ENCODE results near the gene TMEM131. TPM values are rescaled to one million over a fixed set of nuclear protein-coding genes. Genes with fewer than 3 reads are reported as not detected.

TMEM131 gene
- total RNA-seq, 2 experiments from 2014 or later: 17.4 to 32.3 TPM

DNA sequence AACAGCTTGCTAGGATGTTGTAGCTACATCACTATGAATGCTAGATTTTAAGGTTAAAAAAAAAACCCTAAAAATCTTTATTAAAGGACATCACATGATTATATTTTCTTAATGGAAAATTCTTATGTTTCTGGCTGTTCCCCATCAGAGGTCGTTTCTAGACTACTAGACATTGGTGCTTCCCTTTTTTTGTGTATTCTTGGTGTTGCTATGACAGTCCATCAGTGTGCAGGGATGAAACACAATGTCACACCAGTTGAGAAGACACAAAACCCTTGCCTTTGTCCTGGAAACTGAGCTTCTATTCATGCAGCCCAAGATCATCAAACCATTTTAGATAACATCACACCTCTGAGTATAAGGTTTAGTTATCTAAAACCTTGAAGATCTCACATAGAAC, 19.9 kb upstream of the TMEM131 start:
- Histone ChIP-seq H3K4me2 (ENCODE audit: low read length) (no peak overlapping the region), H3K4me3 (ENCODE audit: low read depth, low read length, poor library complexity, severe bottlenecking) (no peak overlapping the region), H3K9me2 (ENCODE audit: insufficient read depth, low read length) (no peaks in the 10 kb centered on the region), H3K4me1 (ENCODE audit: insufficient read depth, low read length, poor library complexity, severe bottlenecking) (peaks cover 58% of the 10 kb centered on the region), H3K36me3 (ENCODE audit: insufficient read depth, low read length) (no peaks in the 10 kb centered on the region), H3K9me3 (ENCODE audit: low read length) (no peaks in the 10 kb centered on the region), H3K27ac (ENCODE audit: low read depth, low read length, poor library complexity, severe bottlenecking) (no peak overlapping the region), H2AFZ (ENCODE audit: low read length) (no peak overlapping the region), H3K79me2 (ENCODE audit: insufficient read depth, low read depth, low read length) (no peaks in the 10 kb centered on the region), H4K20me1 (ENCODE audit: insufficient read depth, low read length) (no peaks in the 10 kb centered on the region)
- POLR2A ChIA-PET: interaction anchor here (0.6 to 1.6 kb wide), 4 partner anchors 9 to 987 kb away, joined by 3 to 5 read pairs (median 4); no protein-coding TSS in a partner anchor
- intact Hi-C loops (cut with micrococcal nuclease; ENCODE audit: unreplicated experiment): no loop called here
- TF ChIP-seq EZH2phosphoT487 (IDR thresholded peaks at IDR 0.05; ENCODE audit: borderline replicate concordance, low read depth, low read length): no peak
- TF ChIP-seq, protein P1, sequence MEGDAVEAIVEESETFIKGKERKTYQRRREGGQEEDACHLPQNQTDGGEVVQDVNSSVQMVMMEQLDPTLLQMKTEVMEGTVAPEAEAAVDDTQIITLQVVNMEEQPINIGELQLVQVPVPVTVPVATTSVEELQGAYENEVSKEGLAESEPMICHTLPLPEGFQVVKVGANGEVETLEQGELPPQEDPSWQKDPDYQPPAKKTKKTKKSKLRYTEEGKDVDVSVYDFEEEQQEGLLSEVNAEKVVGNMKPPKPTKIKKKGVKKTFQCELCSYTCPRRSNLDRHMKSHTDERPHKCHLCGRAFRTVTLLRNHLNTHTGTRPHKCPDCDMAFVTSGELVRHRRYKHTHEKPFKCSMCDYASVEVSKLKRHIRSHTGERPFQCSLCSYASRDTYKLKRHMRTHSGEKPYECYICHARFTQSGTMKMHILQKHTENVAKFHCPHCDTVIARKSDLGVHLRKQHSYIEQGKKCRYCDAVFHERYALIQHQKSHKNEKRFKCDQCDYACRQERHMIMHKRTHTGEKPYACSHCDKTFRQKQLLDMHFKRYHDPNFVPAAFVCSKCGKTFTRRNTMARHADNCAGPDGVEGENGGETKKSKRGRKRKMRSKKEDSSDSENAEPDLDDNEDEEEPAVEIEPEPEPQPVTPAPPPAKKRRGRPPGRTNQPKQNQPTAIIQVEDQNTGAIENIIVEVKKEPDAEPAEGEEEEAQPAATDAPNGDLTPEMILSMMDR (conservative IDR thresholded peaks at IDR 0.05; ENCODE audit: low read length): no peak
- no TSS peak for BruUV-seq (replicated peaks)
- CTCF ChIA-PET (ENCODE audit: unreplicated experiment): no interaction called here
- no peak for DNase-seq (ENCODE audit: low spot score)

DNA sequence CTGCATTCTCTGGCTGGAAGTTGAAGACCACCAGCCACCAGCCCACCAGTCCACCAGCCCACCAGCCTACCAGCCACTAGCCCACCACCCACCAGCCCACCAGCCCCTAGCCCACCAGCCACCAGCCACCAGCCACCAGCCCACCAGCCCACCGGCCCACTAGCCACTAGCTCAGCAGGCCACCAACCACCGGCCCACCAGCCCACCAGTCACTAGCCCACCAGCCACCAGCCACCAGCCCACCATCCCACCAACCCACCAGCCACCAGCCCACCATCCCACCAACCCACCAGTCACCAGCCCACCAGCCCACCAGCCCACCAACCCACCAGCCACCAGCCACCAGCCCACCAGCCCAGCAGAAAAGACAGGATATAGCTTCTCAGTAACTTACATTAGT, 18.6 kb upstream of the TMEM131 start:
- Histone ChIP-seq H3K4me3 (ENCODE audit: low read depth, low read length, poor library complexity, severe bottlenecking) (no peak overlapping the region), H3K36me3 (ENCODE audit: insufficient read depth, low read length) (no peaks in the 10 kb centered on the region), H3K9me2 (ENCODE audit: insufficient read depth, low read length) (no peaks in the 10 kb centered on the region), H3K9me3 (ENCODE audit: low read length) (no peaks in the 10 kb centered on the region), H3K27ac (ENCODE audit: low read depth, low read length, poor library complexity, severe bottlenecking) (no peak overlapping the region), H4K20me1 (ENCODE audit: insufficient read depth, low read length) (no peaks in the 10 kb centered on the region), H2AFZ (ENCODE audit: low read length) (peak overlapping the region; percentile 14; the same call in 1 of the 2 replicates), H3K79me2 (ENCODE audit: insufficient read depth, low read depth, low read length) (no peaks in the 10 kb centered on the region), H3K4me2 (ENCODE audit: low read length) (peak overlapping the region; percentile 96; the same call in 1 of the 2 replicates), H3K4me1 (ENCODE audit: insufficient read depth, low read length, poor library complexity, severe bottlenecking) (peaks cover 71% of the 10 kb centered on the region)
- BruUV-seq (replicated peaks): no TSS peak
- CTCF ChIA-PET (ENCODE audit: unreplicated experiment): no interaction called here
- POLR2A ChIA-PET: no interaction called here
- intact Hi-C loops (cut with micrococcal nuclease; ENCODE audit: unreplicated experiment): loop anchor here (5.0 kb wide), 1 partner anchor 82 kb away; no protein-coding TSS in a partner anchor
- TF ChIP-seq, protein P1 (conservative IDR thresholded peaks at IDR 0.05; ENCODE audit: low read length): no peak
- TF ChIP-seq EZH2phosphoT487 (IDR thresholded peaks at IDR 0.05; ENCODE audit: borderline replicate concordance, low read depth, low read length): no peak
- no peak for DNase-seq (ENCODE audit: low spot score)

DNA sequence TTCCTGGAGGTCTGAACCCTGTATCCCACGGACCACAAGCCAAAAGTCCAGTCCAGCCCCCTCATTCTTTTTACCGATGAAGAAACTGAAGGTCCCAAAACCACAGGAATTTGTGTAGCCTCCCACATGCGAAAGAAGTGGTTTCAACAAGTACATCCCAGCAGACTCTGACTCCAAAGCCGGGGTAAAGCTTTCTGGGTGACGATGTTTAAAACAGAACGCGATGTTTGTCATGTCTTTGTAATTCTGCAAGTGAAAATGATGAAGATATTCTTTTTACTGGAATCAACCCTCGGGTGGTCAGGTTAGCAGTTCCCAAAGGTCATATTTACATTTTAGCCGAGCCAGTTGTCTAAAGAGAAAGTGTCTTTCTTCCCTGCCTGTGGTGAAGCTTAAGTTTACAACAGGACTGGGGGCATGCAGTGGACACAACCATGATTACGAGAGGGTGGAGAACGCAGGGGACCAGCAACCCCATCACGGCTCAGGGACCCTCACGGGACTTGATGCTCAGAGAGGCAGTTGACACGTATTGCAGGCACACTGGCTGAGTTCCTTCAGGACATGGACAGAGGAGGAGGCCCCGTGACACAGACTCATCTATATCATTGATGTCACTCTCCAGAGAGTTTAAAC, 17.8 kb upstream of the TMEM131 start:
- ChIA-PET POLR2A (interaction anchor here (0.8 kb wide), 1 partner anchor 12 kb away, joined by 4 read pairs; no protein-coding TSS in a partner anchor), CTCF (ENCODE audit: unreplicated experiment) (no interaction called here)
- Histone ChIP-seq H3K27ac (ENCODE audit: low read depth, low read length, poor library complexity, severe bottlenecking) (peak overlapping the region; percentile 89), H3K4me2 (ENCODE audit: low read length) (peak overlapping the region; percentile 96), H3K4me1 (ENCODE audit: insufficient read depth, low read length, poor library complexity, severe bottlenecking) (peaks cover 80% of the 10 kb centered on the region), H3K9me3 (ENCODE audit: low read length) (no peaks in the 10 kb centered on the region), H2AFZ (ENCODE audit: low read length) (peak overlapping the region; percentile 86; the same call in 1 of the 2 replicates), H3K79me2 (ENCODE audit: insufficient read depth, low read depth, low read length) (no peaks in the 10 kb centered on the region), H3K4me3 (ENCODE audit: low read depth, low read length, poor library complexity, severe bottlenecking) (peak overlapping the region; percentile 48), H3K36me3 (ENCODE audit: insufficient read depth, low read length) (no peaks in the 10 kb centered on the region), H4K20me1 (ENCODE audit: insufficient read depth, low read length) (no peaks in the 10 kb centered on the region), H3K9me2 (ENCODE audit: insufficient read depth, low read length) (no peaks in the 10 kb centered on the region)
- intact Hi-C loops (cut with micrococcal nuclease; ENCODE audit: unreplicated experiment): loop anchor here (2.0 to 5.0 kb wide), 2 partner anchors 19 to 81 kb away; partner anchors contain the start of gene TMEM131
- no TSS peak for BruUV-seq (replicated peaks)
- no peak for TF ChIP-seq EZH2phosphoT487 (IDR thresholded peaks at IDR 0.05; ENCODE audit: borderline replicate concordance, low read depth, low read length)
- TF ChIP-seq, protein P1 (conservative IDR thresholded peaks at IDR 0.05; ENCODE audit: low read length): no peak
- DNase-seq (ENCODE audit: low spot score): no peak
